ENCODE results near the gene DEDD. TPM values are rescaled to one million over a fixed set of nuclear protein-coding genes. Genes with fewer than 3 reads are reported as not detected.

DEDD gene
- total and polyA plus RNA-seq, 2 of the 13 experiments (the other 11 are each of a cell fraction or from before 2014, with no cell fraction given): 12.6 to 27.8 TPM

GRCh38 chr1:161117759-161118581 lies 14.5 kb downstream of the DEDD start, which contains the start of the genes NIT1 and PFDN2 (continued):
- TF ChIP-seq ZFP36L1 (CRISPR knock-in tag; IDR thresholded peaks at IDR 0.05) (peak; percentile 70; the same call in 1 of the 2 replicates), PHF8 (CRISPR knock-in tag; IDR thresholded peaks at IDR 0.05) (peak; percentile 90), ZKSCAN5 (CRISPR knock-in tag; IDR thresholded peaks at IDR 0.05) (no peak), KDM3A (CRISPR knock-in tag; IDR thresholded peaks at IDR 0.05; ENCODE audit: low read depth) (peak; percentile 72; the same call in 1 of the 2 replicates), LCORL (IDR thresholded peaks at IDR 0.05) (no peak), LCORL (CRISPR knock-in tag; IDR thresholded peaks at IDR 0.05) (peak; percentile 31; the same call in 1 of the 2 replicates), ZNF510 (CRISPR knock-in tag; IDR thresholded peaks at IDR 0.05; ENCODE audit: low read depth) (no peak), NPAS2 (CRISPR knock-in tag; IDR thresholded peaks at IDR 0.05; ENCODE audit: borderline replicate concordance) (no peak), DPF2 (CRISPR knock-in tag; IDR thresholded peaks at IDR 0.05; ENCODE audit: borderline replicate concordance, low read depth) (no peak), PREB (CRISPR knock-in tag; IDR thresholded peaks at IDR 0.05) (0 out of 2 replicates have a peak, but pooled peaks have one; percentile 31), ZNF24 (IDR thresholded peaks at IDR 0.05) (no peak), MIER3 (CRISPR knock-in tag; IDR thresholded peaks at IDR 0.05; ENCODE audit: borderline replicate concordance) (peak; percentile 45; the same call in 1 of the 2 replicates), ZNF484 (CRISPR knock-in tag; IDR thresholded peaks at IDR 0.05; ENCODE audit: borderline replicate concordance, low read depth) (no peak), POLR2AphosphoS5 (IDR thresholded peaks at IDR 0.05; ENCODE audit: low read depth, low read length) (peak; percentile 83), ZNF724P (CRISPR knock-in tag; IDR thresholded peaks at IDR 0.05; ENCODE audit: borderline replicate concordance) (no peak), ZNF329 (CRISPR knock-in tag; IDR thresholded peaks at IDR 0.05; ENCODE audit: low read depth) (no peak), GABPB1 (CRISPR knock-in tag; IDR thresholded peaks at IDR 0.05) (peak; percentile 99), KLF9 (CRISPR knock-in tag; IDR thresholded peaks at IDR 0.05; ENCODE audit: low read depth) (peak; percentile 82; the same call in 1 of the 2 replicates), SMARCE1 (IDR thresholded peaks at IDR 0.05; ENCODE audit: borderline replicate concordance) (no peak), TSC22D2 (CRISPR knock-in tag; IDR thresholded peaks at IDR 0.05; ENCODE audit: borderline replicate concordance) (no peak), ZBTB37 (CRISPR knock-in tag; IDR thresholded peaks at IDR 0.05) (no peak)
- TF ChIP-seq, protein P1, sequence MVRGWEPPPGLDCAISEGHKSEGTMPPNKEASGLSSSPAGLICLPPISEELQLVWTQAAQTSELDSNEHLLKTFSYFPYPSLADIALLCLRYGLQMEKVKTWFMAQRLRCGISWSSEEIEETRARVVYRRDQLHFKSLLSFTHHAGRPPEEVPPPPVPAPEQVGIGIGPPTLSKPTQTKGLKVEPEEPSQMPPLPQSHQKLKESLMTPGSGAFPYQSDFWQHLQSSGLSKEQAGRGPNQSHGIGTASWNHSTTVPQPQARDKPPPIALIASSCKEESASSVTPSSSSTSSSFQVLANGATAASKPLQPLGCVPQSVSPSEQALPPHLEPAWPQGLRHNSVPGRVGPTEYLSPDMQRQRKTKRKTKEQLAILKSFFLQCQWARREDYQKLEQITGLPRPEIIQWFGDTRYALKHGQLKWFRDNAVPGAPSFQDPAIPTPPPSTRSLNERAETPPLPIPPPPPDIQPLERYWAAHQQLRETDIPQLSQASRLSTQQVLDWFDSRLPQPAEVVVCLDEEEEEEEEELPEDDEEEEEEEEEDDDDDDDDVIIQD (CRISPR knock-in tag; IDR thresholded peaks at IDR 0.05; ENCODE audit: low read depth): no peak
- TF ChIP-seq, protein P2, sequence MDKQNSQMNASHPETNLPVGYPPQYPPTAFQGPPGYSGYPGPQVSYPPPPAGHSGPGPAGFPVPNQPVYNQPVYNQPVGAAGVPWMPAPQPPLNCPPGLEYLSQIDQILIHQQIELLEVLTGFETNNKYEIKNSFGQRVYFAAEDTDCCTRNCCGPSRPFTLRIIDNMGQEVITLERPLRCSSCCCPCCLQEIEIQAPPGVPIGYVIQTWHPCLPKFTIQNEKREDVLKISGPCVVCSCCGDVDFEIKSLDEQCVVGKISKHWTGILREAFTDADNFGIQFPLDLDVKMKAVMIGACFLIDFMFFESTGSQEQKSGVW (CRISPR knock-in tag; IDR thresholded peaks at IDR 0.05; ENCODE audit: borderline replicate concordance): no peak
- TF ChIP-seq, protein P3, sequence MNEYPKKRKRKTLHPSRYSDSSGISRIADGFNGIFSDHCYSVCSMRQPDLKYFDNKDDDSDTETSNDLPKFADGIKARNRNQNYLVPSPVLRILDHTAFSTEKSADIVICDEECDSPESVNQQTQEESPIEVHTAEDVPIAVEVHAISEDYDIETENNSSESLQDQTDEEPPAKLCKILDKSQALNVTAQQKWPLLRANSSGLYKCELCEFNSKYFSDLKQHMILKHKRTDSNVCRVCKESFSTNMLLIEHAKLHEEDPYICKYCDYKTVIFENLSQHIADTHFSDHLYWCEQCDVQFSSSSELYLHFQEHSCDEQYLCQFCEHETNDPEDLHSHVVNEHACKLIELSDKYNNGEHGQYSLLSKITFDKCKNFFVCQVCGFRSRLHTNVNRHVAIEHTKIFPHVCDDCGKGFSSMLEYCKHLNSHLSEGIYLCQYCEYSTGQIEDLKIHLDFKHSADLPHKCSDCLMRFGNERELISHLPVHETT (CRISPR knock-in tag; conservative IDR thresholded peaks at IDR 0.05): no peak; the same call in 1 of the 2 replicates

Measured in HepG2 (cell line).